ENCODE data around the gene PRPF6. TPM values are rescaled to one million over a fixed set of nuclear protein-coding genes. Genes with fewer than 3 reads are reported as not detected.

The PRPF6 gene
- total RNA-seq, 1 donor from 2014 or later: 46.4 TPM

DNA sequence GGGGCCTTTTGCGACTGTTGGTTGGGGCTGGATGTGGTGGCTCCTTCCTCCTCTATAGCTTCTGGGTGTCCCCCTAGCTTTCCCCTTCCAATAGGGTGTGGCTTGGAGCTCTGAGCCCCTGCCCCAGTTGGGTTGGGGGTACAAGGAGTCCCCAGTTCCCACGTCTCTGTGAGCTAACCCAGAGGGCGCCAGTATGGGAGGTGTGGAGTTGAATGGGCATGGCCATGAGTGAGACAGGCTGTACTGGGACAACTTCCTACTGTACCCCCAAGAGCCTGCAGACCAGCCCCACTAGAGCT lies 56.2 kb downstream of the PRPF6 start:
- intact Hi-C loops (cut with DNase I): no loop called here
- ATAC-seq (no peak), DNase-seq (ENCODE audit: missing footprints) (peak; percentile 13)

GRCh38 chr20:64037498-64038213 lies 56.7 kb downstream of the PRPF6 start:
- intact Hi-C loops (cut with DNase I): loop anchor here (1.0 kb wide), 1 partner anchor 20 kb away; no protein-coding TSS in a partner anchor
- DNase-seq (ENCODE audit: missing footprints) (peak; percentile 21), ATAC-seq (no peak)

GRCh38 chr20:64038224-64038564 lies 57.3 kb downstream of the PRPF6 start:
- ATAC-seq (no peak), DNase-seq (ENCODE audit: missing footprints) (no peak)
- intact Hi-C loops (cut with DNase I): loop anchor here (1.0 kb wide), 1 partner anchor 19 kb away; no protein-coding TSS in a partner anchor

- ATAC-seq (peak; percentile 80), DNase-seq (ENCODE audit: missing footprints) (peak; percentile 89)
- intact Hi-C loops (cut with DNase I): loop anchor here (1.0 kb wide), 3 partner anchors 16 to 82 kb away; no protein-coding TSS in a partner anchor
These were observed 57.8 kb downstream of the PRPF6 start for GRCh38 chr20:64038565-64039292.

DNA sequence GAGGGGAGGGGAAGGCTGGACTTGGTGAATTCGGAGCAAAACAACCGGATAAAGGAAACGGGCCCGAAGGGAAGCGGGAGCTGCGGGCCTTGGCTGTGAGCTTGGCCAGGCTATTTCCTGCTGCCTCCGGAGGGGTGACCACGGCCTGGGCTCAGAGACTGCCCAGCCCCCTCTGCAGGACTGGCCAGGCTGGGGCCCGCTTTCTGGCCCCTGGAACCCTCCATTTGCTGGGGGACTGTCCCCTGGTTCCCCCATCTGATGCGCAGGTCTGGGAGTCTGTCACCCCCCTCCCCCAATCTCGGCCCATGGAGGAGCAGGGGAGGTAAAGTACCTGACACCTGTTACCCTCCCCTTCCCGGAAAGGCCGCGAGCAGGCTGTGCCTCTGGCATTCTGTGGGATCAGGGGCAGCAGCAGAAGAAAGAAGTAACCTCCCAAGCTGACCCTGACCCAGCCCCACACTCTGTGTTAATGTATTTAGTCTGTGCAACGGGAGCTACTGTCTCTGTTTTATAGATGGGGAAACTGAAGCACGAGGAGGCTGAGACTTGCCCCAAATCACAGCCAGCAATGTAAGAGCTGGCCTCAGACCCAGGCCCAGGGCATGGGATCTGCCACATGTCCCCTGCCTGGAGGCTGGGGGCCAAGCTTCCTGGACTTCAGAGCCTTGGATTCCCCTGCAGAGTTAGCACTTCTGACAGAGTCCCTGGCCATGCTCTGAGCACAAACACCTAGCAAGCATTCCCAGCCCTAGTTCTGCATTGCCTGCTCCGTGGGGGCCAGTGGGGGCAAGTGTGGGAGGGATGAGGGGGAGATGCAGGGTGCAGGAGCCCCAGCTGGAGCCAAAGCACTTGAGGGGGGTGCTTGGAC lies 58.6 kb downstream of the PRPF6 start:
- ATAC-seq (peak; percentile 46), DNase-seq (ENCODE audit: missing footprints) (no peak)
- intact Hi-C loops (cut with DNase I): loop anchor here (1.0 kb wide), 2 partner anchors 15 to 81 kb away; no protein-coding TSS in a partner anchor

- intact Hi-C loops (cut with DNase I): no loop called here
- ATAC-seq (no peak), DNase-seq (ENCODE audit: missing footprints) (no peak)
These were observed 59.5 kb downstream of the PRPF6 start for GRCh38 chr20:64040231-64041039.

GRCh38 chr20:64041040-64041780 lies 60.3 kb downstream of the PRPF6 start:
- ATAC-seq (no peak), DNase-seq (ENCODE audit: missing footprints) (no peak)
- intact Hi-C loops (cut with DNase I): no loop called here

GRCh38 chr20:64041781-64042053 lies 60.8 kb downstream of the PRPF6 start:
- DNase-seq (ENCODE audit: missing footprints) (no peak), ATAC-seq (no peak)
- intact Hi-C loops (cut with DNase I): no loop called here

DNA sequence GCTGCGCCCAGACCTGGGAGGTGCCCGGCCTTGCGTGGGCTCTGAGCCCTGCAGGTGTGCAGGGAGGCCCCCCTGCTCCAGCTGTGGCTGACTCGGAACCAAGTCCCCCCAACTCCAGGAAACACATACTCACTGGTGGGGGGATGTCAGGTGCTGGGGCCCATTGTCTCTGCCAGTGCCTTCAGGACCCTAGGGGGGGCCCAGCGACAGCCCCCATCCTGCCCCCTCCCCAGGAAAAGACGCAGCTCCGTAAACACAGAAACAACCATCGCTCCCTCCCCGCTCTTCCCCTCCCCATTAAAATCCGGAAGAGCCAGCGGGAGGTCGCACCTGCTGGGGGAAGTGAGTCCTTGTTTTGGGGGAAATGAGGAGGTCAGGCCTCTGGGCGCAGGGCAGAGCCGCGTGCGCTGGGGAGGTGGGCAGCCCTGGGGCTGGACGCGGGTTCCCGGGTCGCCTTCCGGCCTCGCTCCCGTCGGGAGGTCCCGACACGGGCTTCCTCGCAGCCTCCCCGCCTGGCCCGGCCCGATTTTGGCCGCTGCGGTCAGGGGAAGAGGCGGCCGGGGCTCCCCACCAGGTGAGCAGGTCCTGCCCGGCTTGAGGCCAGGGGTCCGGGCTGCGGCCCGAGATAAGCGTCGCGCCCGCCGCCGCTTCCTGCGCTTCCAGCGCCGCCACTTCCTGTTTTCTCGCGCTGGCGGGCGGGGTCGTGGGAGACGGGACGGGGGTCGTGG lies 61.3 kb downstream of the PRPF6 start:
- ATAC-seq (no peak), DNase-seq (ENCODE audit: missing footprints) (no peak)
- intact Hi-C loops (cut with DNase I): no loop called here

GRCh38 chr20:64043768-64044167 lies 62.8 kb downstream of the PRPF6 start:
- intact Hi-C loops (cut with DNase I): no loop called here
- ATAC-seq (no peak), DNase-seq (ENCODE audit: missing footprints) (no peak)

DNA sequence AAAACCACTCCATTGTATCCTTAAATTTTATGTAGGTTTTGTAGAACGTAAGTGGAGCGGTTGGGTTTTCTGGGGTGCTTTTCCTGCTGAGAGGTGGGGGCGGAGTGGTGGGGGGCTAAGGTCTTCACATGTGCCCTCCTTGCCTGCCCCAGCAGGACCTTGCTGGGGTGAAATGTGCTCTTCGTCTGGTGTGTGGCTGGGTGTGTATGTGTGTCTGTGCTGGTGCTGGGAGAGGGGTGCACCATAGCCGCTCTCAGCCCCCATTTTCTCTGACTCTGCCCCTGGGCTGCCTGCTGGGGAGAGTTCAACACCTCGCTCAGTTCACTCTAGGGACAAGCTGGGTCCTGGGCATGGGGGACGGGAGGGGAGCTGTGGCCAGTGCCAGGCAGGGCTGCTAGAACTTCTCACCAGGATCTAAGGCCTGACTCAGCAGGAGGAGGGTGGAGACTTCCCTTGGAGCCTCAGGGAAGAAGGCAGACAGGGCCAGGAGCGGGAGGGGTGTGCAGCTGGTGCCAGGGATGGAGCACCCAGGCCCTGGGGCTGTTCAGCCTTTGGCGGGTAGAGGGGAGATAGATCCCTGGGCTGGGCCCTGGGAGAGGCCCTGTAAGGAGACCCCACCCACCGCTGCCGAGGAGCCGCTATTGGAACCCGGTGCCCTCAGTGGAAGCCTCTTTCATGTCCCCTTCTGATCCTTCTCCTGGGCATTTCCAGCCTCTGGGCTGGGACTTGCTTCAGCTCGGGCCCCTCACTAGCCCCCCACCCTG lies 63.7 kb downstream of the PRPF6 start:
- DNase-seq (ENCODE audit: missing footprints) (no peak), ATAC-seq (no peak)
- intact Hi-C loops (cut with DNase I): no loop called here

GRCh38 chr20:64045346-64046011 lies 64.5 kb downstream of the PRPF6 start:
- ATAC-seq (no peak), DNase-seq (ENCODE audit: missing footprints) (no peak)

DNA sequence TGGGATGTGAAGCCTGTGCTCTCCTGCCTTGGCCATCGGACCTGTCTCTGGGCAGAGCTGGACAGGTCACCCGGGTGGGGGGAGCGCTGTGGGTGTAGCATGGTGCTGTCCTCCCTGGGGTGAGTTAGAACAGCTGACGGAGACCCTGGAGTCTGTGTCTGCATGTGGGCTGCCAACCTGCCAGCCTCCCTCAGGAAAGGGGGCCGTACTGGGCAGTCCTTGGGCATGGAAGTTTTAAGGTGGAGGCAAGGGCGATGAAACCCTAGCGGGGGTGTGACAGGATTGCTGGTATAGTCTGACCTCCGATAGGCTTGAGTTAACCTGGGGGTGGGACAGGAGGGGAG lies 66.1 kb downstream of the PRPF6 start:
- ATAC-seq (no peak), DNase-seq (ENCODE audit: missing footprints) (no peak)
- intact Hi-C loops (cut with DNase I): no loop called here

More at GRCh38 chr20:64045346-64046011, 64.5 kb downstream of the PRPF6 start:
- intact Hi-C loops (cut with DNase I): no loop called here

DNA sequence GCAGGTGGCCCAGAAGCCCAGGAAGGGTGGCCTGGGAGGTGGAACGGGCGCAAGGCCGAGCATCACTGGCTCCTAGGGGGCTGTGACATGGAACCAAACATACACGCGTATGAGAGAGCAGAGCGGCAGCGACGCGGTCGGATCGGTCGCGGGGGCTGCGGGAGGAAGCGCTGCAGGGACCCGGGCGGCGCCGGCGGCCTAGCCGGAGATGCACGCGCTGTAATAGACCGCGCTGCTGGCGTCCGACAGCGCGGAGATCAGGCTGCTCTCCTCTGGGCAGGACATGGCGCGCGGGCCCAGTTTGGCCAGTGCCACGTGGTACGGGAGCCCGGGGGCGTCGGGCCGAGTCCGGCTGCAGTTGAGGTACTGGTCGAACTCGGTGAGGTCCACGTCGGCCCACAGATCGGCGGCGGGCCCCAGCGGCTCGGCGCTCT lies 67.1 kb downstream of the PRPF6 start:
- ATAC-seq (no peak), DNase-seq (ENCODE audit: missing footprints) (no peak)
- intact Hi-C loops (cut with DNase I): no loop called here

DNA sequence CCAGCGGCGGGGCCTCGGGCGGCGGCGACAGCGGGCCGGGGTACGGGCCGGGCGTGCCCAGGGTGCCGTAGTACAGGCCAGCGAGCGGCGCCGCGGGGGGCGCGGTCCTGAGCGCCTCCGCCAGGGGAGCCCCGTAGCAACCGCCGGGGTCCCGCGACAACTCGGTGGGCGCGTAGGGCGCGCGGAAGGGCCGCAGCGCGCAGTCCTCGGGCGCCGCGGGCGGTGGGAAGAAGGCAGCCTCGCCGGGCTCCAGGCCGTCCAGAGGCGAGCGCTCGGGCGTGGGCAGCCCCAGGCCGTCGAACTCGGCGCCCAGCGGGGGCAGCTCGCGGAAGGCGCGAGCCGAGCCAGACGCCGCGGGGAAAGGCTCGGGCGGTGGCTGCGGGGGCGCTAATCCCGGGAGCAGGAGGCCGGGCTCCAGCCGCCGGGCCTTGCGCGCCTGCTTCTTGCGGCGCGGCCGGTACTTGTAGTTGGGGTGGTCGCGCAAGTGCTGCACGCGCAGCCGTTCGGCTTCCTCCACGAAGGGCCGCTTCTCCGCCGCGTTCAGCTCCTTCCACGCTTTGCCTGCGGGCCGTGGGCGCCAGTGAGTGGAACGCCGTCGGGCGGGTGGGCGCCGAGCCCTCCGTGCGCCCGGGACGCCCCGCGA lies 67.6 kb downstream of the PRPF6 start:
- ATAC-seq (no peak), DNase-seq (ENCODE audit: missing footprints) (no peak)
- intact Hi-C loops (cut with DNase I): no loop called here
